GM19395 (cell line): ENCODE results near the gene EXOC7.
"Not testable (repeated sequence)": the region's sequence is repeated elsewhere in the genome, so short reads cannot be mapped to it uniquely, and the experiment has no call there.

Source experiments
- ATAC-seq: cut with Tn5 transposase; IDR thresholded peaks from one replicate; pipeline ENCODE4 v1.9.1; 2021; ENCODE audit warnings: mild to moderate bottlenecking, moderate library complexity; ENCODE audit not compliant: unreplicated experiment

The EXOC7 gene

GRCh38 chr17:76076765-76077583, 26.6 kb downstream of the EXOC7 start:
- ATAC-seq, result no peak

DNA sequence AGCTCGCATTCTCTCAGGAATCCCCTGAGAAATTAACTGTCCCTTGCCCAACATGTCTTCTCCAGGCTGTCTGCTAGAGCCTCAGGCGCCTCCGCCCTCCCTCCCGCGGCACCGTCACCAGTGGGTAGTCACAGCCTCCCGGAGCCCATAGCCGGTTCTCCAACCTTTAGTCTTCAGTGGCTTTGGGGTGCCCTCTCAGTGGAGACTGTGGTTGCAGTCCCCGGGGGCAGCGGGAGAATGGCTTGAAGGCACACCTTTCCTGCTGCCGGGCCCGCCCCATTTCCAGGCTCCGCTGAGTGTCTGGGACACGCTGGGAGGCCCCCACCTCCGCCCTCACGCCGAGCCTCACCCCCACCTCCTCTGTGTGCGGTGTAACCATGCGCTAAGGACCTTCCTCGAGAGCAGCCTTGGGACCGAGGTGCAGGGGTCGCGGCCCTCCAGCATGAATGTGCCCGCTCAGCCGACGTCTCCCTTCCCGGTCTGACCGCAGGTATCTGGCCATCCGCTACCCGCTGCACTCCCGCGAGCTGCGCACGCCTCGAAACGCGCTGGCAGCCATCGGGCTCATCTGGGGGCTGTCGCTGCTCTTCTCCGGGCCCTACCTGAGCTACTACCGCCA, 27.3 kb downstream of the EXOC7 start:
- no peak for ATAC-seq

DNA sequence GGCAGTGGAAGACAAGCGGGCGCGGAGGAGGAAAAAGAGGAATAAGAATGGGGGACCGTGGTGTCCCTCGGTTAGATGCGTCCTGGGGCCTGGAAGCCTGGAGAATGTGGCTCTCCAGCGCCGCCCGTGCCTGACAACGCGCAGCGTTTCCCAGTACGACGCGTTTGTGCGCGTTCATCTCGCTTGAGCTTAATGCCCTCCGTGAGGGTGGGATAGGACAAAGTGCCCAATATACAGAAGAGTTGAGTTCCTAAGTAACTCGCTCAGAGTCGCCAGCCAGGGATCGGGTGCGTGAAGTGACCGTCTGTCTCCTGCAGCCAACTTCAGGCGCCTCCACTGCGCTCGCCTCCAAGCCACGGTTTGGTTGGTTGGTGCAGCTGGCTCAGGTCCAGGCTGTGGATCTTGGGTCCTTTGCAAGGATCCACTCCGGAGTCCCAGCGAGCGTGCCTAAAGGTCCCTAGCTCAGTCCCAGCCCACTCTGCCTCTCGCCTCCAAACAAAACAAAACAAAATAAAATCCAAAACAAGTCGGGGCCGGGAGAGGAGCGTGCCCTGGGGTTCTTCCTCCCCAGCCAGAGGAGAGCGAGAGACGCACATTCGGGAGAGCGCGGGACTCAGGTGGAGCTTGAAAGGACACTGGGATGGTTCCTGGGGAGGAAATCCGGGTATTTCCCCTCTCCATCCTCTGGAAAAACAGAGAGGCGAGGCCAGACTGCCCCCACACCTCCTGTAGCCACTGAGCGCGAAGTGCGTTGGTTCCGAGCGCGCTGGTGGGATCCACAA, 28.0 kb downstream of the EXOC7 start:
- no peak for ATAC-seq

DNA sequence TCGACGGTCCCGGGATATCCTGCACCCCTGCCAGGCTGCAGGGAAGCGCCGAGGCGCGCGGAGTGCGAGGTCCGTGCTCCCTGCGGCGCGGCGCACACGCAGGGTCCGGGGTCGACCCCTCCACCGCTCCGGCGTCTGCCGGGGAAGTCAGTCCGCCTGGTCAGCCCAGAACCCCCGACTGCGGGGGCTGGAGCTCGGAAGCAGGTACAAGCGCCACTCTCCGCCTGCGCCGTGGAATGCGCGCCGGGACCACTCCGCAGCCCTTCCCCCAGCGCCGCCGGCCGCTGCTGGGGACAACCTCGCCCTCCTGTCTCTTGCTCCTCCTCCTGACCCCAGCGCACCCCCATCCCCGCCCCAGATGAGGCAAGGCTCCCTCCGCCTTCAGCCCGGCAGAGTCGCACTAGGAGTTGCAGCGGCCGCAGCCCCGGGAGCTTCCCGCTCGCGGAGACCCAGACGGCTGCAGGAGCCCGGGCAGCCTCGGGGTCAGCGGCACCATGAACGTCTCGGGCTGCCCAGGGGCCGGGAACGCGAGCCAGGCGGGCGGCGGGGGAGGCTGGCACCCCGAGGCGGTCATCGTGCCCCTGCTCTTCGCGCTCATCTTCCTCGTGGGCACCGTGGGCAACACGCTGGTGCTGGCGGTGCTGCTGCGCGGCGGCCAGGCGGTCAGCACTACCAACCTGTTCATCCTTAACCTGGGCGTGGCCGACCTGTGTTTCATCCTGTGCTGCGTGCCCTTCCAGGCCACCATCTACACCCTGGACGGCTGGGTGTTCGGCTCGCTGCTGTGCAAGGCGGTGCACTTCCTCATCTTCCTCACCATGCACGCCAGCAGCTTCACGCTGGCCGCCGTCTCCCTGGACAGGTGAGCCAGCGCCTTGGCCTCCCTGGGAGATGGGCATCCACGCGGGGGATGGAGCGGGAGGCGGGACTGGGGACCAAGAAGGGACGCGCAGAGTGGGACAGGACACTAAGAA, 28.9 kb downstream of the EXOC7 start, which contains the start of gene GALR2:
TSS of gene GALR2 (plus strand) at position 392 of the 974 bp plus-strand sequence. CDS start at position 495, 103 bp downstream.
- ATAC-seq, result no peak

DNA sequence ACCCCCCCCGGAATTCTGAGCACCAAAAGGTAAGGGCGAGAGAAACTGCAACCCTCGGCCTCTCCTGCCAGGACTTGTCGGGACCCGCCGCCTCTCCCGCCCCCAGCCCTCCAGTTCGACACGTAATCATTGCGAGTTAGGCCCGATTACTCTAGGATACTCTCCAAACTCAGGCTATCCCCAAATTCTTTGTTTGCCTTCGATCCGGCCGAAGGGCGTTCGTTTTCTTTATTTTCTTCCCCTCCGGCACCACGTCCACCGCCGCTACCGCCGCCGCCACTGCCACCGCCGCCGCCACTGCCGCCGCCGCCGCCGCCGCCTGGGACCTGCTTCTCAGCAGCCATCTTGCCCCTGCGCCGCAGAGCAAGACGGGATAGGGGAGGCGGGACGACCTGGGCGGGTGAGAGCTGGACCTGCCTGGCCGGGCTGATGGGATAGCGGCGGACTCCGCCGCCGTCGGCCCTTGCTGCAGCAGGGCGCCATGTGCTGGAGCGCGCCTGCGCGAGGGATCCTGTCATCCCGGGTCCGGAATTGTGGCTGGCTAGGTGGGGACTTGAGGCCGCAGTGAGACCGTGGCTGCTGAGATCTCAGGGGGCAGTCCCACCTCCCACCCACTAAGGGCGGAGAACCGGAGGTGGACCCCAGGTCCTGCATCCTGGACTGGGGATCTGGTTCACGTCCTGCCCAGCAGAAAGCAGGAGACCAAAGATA, 31.3 kb downstream of the EXOC7 start, which contains the start of gene SRP68:
TSS of gene SRP68 (minus strand) at position 370 of the 711 bp plus-strand sequence. CDS start at position 344, 26 bp downstream.
- ATAC-seq, result peak; percentile 82

DNA sequence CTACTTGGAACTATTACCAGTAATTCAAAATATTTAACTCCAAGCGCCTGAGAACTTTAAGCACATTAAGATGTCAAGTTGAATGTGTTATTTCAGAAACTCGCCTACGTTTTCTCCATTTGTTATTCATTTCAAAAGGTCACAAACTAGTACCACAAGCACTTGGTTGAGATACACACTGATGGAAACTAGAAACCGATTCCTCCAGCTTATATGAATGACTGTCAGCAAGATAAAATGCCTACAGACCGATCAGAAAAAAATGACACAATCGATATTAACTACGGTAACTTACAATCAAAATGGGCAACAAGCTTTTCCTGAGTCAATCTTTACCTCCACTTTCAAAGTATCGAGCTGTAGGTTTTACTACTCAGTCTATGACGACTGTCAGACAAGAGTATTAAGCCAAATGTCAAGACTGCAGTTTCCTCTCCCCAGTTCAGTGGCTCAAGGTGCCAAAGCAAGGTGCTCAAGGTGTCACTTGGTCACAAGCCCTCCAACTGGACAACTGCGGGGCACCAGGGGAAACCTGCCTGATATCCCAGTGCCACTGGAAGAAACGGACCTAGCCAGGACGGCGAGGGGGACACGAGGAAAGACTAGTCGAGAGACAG, 31.9 kb downstream of the EXOC7 start:
- no peak for ATAC-seq

DNA sequence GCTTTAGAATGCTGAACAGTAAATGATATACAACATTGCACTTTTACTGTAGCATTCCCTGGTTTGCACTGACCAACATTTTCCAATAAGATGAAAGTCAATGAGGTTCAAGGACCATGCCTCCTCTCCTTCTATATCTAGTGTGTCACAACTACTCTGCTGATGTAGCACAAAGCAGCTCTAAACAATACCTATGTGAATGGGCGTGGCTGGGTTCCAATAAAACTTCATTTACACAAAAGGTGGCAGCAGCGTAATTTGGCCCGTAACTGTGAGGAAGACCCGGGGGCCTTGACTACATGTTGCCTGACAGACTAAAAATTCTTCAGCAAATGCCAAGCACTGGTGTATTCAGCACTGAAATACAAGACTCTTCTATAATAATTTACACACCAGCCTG, 37.8 kb downstream of the EXOC7 start:
- ATAC-seq, result no peak

DNA sequence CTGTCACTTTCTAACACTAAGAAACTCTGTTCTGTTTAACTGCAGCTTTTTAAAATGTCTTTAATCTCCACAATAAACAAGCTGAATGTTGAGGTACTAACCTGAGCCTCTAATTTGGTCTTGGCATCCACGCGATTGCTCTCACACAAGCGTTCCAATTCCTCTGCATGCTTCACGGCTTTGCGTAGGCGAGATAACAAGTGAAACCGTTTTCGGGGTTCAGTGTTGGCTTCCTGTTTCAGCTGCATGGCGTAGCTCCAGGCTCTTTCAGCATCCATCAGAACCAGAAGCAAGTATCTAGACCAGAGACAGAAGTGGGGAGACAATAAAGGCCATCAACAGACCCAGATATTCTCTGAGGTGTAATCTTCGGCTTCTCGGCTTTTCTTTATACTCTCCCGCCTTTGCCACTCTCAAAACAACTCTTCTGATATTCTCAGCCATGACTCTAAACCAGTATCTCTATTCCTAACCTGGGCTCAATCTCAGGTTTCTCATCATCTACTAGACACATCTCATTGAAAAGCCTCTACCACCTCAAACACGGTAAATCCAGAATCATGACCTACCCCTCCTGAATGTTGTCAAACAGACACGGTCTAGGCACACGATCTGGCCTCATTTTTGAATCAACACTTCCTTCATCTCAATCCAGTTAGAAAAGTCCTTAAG, 39.6 kb downstream of the EXOC7 start:
- no peak for ATAC-seq

DNA sequence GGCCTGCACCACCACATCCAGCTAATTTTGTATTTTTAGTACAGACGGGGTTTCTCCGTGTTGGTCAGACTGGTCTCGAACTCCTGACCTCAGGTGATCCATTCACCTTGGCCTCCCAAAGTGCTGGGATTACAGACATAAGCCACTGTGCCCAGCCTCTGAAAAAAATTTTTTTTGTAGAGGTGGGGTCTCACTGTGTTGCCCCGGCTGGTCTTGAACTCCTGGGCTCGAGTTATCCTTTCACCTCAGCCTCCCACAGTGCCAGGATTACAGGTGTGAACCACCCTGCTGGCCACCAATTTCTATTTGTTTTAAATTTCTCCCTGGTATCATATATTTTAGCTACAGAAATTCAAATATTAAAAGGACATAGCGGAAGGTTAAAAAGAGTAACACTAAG, 45.3 kb downstream of the EXOC7 start:
- not testable (repeated sequence) for ATAC-seq

DNA sequence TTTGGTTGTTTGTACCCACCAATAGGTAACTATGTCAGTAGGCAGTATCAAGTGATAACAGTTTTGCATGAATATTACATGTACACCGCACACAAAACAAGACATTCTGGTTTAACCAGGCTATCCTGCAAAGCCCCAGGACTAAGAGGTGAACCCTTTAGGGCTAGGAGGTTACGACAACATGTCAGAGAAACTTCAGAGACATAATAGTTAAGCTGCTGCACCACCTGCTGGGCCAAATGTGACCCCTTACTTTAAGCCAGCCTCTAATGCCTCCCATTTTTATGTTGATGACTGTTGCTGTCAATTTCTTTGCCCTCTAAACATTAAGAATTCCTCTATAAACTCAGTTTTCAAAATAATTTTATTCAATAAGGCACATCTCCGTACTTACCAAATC, 46.7 kb downstream of the EXOC7 start:
- ATAC-seq, result no peak

DNA sequence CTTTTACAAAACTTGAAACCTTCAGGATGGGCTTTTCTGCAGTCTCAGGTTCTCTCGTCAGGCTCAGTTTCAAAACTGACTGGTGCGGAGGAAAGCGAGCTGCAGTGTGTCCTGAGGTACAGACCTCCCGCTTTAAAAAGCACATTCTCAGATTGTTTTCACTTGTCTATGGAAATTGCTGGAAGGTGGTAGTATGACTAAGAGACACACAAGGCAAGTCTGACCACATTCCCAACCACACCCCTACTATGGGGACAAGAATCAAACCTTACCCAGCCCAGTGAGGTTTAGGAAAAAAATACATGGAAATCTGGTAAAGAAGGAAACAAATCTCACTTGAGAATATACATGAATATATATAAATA, 49.5 kb downstream of the EXOC7 start:
- ATAC-seq, result no peak

GRCh38 chr17:76053246-76054111, 50.1 kb downstream of the EXOC7 start:
- no peak for ATAC-seq

GRCh38 chr17:76051561-76051960, 52.0 kb downstream of the EXOC7 start:
- ATAC-seq, result no peak

DNA sequence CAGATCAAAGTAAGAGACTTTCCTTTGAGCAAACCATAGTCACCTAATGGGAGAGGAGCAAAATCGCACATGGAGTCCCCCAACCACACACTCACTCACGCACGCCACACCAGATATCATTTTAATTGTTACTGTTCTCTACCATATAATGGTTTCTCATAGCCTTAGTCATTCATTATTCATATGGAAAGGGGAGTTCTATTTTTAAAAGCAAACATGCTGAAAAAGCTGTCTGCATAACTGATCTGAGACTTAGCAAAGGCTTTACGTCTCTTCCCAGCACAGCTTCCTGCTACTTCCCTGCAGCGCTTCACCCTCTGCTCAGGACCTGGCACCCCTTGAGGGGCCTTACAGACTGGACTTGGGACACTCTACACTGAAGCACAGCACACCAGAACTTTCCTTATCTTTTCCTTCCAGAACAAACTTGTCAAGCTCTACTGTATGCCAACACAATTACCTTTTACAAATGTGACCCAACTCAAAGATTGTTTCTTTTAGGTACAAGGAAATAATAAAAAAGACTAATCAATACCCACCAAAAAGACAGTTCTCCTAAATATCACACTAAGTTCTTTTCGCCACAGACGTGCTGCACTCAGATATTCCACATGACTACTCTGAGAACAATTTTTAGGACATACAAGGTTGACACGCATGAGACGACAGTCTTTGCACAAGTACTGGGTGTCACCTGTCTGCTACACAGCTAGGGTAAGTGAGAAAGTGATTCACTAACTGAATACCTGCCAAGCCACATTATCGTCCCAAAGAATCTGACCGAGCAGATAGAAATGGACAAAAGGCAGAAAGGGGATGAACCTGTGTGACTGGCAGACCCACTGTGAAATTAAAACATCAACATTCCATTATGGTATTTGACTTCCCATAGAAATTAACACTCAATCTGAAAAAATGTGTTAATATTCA, 52.8 kb downstream of the EXOC7 start:
- ATAC-seq, result no peak

DNA sequence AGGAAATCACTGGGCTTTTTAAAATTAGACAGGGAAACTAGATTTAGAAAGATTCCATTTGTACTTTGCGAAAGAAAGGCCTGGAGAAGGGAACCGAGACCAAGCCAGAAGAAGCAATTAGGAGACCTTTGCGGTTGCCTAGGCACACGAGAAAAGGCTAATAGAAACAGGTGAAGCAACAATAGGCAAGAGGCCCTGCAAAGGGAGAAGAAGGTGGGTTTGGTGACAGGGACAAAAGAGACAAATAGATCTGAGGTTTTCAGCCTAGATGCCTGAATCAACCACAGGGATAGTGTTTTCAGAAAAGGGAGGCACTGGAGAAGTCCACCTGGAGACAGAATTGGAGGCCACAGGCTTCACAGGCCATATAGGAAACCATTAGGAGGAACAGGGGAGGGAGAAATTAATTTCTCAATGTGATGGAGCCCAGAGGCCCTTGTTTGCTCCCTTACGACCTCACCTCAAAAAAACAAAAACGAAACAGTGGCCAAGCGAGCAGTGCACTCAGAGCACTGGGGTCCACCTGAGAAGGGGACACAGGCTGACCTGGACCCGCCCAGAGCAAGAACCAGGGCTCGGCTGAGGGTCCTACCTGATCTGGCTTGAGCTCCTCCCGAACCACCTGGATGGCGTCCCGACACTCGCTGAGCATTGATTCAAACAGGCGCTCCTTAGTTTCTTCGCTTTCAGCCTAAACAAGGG, 53.6 kb downstream of the EXOC7 start:
- ATAC-seq, result no peak

GRCh38 chr17:76049239-76049638, 54.3 kb downstream of the EXOC7 start:
- ATAC-seq, result no peak
